NCI-H1417 treated with DMSO at 0.1 percent for 48 hours (cell line): ENCODE data around the gene BAHCC1.
A peak's percentile ranks its signal among the peaks of the same experiment; 100 is the strongest.

Experiments used
- DNase-seq: peaks from one replicate; lab custom pipeline; 2025; lab: John Stamatoyannopoulos, UW

Gene BAHCC1

DNA sequence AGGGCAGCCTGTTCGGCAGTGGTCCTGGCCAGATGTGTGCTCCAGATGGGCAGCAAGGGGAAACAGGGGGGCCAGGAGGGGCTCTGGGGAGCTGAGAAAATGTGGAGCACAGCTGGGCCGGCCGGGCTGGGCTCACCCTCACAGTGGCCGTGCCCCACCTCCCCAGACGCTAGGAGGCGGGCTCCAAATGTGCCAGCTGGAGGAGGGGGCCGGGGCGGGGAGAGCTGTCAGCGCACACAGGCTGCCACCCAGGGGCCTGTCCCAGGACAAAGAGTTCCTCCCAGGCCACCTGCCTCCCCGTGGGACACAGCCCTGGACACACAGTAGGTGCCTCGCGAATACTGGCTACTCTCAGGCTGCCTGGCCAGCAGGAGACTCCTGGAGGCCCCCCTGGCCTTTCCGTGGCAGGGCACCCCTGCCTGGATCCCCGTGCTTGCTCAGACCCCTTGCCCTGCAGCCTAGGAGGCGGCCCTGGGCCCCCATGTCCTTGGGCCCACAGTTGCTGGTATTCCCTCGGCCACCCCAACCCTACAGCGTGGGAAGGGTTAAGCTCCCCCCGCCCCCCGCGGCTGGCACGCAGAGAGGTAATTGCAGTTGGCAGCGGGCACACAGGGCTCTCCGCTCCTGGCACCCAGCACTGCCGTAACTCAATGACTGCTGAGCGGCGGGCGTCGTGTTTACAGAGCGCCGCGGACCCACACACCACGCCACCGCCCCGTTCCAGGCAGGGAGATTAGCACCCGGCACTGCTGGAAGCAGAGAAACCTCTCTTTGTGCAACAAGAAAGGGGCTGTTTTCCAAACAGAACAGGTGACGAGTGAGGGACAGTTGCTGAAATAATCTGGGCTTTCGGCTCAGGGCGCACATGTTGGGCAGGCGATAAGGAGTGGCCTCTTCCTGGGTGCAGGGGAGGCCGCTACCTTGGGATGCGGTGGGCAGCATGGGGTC is 32.2 kb downstream of the BAHCC1 start:
- peak; percentile 27 for DNase-seq

DNA sequence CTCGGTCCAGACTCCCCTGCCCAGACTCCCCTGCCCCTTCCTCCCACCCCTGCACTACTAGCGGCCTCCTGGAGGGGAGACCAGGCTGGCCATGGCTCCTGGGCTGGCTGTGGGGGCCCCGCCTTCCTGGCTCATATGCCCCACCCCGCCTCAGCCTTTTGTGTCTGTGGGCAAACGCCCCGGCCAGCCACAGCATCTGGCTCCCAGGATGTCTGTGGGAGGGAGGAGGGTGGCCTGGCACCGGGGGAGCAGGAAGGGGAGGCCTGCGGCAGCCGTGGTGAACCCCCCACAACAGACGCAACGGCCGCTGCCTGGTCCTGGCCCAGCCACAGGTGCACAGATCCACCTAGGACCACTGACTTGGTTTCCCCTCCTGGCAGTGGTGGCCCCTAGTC is 32.9 kb downstream of the BAHCC1 start:
- no peak for DNase-seq

DNA sequence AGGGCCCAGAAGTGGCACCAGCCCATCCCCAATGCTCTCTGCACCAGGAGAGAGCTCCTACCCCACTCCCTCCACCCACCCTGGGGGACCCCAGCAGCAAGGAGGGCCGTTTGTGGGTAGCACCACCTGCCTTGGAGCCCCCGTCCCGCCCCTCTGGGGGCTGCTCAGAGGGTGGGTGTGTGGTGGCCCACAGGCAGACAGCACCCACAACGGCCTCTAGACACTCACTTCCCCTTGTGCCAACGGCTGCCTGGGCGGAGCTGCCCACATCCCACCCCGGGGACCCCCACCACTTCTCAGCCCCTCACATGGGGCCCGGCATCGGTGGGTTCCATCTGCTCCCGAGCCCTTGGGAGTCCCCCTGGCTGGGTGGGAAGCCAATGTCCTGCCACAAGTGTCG is 33.3 kb downstream of the BAHCC1 start:
- DNase-seq: no peak

DNA sequence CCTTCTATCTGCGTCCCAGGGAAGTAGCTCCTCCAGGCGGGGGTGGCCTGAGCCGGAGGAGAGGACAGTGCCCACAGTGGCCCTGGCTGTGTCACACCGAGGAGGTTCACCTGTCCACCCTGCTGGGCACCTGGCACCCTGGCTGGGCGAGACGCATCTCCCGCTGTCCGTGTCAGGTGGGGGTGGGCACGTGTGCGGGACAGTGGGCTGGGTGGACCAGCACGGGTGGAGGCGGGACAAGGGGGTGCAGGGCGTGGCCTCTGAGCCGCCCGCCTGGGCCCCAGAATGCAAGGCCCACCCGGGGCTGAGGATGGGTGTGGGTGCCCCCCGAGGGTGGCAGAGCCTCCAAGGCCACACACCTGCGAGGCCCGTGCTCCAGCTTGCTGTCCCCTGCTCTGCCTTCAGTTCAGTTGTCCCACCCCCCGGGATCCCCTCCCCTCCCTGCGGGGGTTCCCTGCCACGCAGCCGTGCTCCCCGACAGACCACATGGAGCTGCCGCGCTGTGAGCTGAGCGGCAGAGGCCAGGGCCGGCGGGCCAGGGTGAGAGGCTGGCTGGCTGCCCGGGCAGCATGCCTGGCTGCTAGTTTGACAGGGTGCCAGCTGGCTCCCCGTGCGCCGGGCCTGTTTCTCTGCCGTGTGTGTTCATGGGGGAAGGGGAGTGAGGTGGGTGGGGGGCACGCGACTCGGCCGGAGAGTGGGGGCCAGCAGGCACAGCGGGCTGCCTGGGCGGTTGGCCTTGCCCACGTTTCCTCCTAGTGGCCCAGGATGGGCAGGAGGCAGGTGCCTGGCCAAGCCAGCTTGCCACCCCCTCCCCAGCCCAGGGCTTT is 33.9 kb downstream of the BAHCC1 start:
- no peak for DNase-seq

DNA sequence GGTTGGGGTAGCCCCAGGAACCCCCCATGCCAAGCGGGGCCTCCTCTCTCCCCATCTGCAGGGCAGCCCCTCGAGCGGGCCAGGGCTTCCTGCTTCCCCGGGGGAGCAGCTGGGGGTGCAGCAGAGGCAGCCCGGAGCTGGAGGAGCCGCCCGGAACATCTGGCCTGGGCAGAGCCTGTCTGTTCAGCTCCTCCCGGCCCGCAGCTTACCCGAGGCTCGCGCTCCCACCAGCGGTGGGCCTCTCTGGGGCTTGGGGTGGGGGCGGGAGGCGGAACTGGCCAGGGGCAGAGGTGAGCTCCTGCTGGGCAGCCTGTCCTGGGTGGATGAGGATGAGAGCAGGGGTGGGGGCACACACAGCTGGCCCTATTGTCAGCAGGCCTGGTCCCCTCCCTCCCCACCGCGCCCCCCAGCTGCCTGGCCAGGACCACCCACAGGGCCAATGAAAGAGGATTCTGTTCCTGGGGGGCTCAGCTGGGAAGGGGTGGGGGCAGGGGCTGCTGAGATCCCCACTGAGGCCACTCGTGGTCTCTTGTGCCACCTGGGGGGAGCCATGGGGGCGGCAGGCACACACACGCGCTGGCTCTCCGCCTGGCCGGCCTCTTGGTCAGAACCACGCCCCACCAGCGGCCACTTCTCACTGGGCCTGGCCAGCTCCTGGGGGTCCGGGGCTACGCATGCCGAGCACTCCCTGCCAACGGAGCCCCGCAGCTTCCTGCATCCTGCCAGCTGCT is 34.7 kb downstream of the BAHCC1 start:
- DNase-seq: no peak

DNA sequence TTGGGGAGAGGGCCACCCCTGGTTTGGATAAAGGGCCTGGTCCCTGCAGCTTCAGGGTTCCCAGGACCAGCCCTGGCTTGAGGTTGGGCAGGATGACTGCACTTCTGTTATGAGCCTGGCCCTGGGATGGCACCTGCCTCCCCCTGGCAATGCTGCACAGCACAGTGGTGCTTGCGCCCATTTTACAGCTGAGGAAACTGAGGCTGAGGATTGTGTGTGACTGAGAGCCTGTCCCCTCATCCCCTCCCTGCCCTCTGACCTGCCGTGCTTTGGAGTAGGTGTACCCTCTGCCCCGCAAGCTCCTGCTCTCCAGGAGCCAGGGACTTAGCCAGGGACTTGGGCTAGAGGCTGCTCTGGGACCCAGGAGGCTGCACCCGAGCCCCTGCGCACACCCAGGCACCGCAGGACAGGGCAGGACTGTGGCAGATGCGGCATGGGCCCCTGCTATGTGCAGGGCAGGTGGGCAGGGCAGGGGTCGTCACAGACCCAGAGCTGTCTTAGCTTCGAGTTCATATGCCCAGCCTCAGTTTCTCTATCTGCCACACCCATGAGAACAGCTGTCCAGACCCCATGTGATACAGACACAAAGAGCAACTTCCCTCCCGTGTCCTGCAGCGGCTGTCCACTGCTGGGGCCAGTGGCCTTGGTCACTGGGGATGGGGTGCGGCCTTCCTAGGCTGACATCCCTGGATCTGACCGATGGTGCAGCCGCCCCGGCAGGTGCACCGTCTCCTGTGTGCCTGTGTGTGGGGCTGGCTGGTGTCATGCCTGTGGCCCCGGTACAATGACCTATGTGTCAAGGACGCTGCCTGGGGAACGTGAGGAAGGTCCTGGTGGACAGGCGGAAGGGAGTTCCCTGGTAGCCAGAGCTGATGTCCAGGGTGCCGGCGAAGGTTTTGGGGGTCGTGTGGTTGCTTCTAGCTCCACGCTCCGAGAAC is 36.6 kb downstream of the BAHCC1 start:
- no peak for DNase-seq

DNA sequence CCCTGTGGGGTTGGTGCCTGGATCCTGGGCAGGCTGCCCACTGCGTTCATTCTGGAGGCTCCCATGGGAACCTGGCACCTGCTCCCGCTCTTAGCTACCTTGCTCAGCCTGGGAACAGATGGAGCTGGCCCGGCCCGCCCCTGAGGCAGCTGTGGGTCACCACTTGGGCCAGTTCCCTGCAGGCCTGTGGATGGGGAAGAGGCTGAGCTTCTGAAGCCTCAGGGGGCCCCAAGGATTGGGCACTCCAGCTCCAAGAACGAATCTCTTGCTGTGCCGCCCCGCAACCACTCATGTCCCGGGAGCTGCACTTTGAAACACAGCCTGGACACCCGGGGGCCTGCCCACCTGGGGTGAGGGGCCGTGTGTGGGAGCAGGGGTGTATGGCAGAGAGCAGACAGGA is 37.7 kb downstream of the BAHCC1 start:
- no peak for DNase-seq

DNA sequence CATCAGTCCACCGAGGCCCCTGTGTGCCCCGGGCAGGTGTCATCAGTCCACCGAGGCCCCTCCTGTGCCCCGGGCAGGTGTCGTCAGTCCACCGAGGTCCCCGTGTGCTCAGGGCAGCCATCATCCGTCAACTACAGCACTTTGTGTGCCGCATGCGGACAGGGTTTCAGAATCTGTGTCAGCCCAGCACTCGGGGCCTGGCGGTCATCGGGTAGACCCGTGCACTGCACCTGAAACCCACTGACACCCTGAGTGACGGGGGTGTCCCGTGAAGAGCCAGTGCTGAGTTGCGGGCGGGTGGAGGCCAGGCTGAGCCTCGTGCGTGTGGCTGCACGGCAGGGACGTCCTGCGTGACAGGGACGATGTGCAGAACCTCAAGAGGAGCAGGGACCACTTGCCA is 38.4 kb downstream of the BAHCC1 start:
- DNase-seq: no peak

DNA sequence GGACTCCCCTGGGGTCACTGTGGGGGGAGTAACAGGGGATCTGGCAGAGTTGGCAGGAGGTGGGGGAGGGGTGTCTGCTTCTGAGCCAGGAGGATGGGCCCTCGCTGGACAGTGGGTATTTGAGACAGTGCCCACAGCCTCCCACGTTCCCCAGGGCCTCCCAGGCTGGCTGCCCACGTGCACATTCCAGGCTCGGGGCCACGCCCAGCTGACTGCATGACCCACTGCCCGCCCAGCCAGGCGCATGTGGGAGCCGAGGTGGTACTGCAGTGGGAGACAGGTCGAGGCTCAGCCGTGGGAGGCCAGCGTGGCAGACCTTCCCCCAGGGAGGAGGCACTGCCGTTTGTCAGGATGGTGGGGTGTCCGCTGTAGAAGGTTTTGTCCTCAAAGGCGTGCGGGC is 38.8 kb downstream of the BAHCC1 start:
- DNase-seq: no peak

DNA sequence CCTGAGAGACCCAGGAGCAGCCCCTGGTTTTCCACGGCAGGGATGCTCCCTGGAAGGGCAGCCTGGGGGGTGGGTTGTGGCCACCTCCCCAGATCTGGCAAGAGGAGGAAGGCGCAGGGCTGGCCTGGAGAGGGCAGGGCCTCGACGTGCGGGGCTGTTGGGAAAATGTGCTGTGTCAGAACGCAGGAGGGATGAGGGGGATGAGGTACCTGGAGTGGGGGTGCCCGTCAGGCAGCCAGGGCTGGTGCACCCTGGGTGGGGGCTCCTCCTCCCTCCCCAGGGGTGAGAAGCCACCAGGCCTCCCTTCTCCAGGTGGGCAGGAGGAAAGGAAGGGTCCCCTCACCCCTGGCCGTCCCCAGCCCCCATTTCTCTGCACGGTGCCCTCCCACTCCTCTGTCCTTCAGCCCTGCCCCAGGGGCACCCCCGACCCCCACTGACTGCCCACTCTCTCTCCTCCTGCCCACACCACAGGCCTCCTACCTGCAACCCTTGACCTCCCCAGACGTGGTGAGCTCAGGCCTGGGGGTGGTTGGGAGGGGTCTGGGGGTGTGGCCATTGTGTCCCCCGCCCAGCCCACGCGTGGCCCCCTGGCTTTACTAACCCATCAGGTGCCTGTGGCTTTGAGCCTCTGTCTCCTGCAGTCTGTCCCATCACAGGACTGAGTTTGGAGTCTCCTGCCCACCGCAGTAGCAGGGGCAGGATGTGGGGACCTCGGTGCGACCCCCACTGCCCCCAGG is 39.6 kb downstream of the BAHCC1 start:
- no peak for DNase-seq

DNA sequence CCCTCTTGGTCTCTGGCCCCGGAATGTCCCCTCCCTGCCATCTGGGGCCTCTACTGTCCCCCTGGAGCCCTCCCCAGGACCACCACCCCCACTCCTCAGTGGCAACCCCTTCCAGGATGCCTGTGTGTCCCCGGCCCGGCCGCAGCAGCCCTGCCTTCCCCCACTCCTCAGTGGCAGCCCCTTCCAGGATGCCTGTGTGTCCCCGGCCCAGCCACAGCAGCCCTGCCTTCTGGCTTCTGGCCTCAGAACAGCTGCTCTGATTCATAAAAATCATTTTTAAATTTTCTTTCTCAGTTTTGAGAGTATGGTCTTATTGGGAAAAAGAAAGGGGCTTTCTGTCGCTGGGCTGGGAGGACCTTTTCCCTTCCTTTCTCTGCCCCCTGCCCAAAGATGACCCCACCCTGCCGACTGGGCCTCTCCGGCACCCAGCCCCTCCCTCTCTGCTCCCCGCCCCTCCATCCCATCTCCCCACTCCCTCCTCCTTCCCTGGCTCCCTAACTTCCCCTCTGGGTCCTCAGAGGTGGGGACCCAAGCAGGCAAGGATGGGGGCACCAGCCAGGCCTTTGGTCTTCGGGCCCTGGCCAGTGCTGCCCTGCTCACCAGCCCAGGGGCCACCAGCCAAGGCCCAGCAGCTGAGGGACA is 40.5 kb downstream of the BAHCC1 start:
- no peak for DNase-seq

DNA sequence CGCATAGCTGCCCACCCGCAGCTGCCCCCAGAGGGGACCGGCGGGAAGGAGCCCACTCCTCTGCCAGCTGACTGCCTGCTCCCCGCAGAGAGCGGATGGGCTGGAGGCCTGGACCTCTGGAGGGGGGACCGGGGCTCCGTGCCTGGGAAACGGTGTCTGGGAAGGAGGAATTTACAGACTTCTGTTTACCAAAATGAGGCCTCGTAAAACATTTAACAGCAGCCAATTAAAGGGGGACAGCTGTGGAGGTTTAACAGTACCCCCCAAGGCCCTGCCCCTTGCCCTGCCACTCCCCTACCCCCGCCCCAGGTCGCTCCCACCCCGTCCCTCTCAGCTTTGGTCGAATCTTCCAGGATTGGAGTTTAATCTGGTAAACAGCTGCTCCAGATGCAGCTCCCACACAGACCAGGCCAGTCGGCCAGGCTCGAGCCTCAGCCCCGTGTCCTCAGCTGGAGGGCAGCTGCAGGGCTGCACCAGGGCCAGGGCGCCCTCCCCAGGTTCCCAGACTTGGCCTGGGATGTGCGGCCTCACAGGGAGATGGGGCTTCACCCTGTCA is 41.1 kb downstream of the BAHCC1 start:
- no peak for DNase-seq

DNA sequence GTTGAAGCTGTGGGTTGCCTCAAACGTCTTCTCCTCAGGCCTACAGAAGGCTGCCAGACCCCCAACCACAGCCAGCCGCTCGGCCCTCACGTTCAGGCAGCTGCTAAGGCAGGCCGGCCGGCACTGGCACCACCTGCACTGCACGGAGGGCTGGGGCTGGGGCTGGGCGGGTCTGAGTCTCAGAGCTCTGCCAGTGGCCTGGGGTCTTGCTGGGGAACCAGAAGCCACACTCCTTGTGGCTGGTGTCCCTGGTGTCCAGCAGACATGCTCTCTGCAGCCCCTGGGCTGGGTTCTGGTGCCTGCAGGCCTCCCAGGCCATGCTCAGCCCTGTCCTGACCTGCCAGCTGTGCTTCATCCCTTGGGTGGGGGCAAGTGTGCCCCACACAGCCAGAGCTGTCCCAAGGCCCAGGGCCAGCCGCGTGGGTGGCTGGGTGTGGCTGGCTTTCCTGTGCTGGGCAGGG is 42.0 kb downstream of the BAHCC1 start:
- DNase-seq: no peak

DNA sequence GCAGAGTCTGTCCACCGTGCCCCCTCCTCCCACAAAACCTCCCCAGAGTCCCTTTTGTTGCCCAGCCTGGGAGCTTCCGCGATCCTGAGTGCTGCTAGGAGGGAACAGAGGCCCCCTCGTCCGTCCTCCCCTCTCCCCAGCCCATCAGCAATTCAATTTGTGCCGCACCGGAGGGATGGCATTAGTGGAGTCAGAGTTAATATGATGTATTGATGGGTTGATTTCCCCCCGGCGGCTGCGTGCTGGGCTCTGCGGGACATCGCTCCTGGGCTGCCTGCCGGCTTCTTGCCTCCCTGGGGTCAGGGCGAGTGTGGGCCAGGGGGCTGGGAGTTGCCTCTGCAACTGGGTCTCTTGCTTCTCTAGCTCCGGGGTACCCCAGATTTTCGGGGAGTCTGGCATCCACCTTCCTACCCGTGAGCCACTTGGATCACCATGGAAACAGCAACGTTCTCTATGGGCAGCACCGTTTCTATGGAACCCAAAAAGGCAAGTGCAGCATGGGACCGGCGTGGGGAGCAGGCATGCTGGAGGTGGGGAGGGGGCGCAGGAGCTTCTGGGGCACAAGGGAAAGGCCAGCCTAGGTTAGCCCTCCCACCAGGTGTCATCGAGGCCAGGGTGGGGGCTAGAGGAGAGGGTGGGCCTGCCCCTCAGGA is 42.9 kb downstream of the BAHCC1 start:
- DNase-seq: no peak

DNA sequence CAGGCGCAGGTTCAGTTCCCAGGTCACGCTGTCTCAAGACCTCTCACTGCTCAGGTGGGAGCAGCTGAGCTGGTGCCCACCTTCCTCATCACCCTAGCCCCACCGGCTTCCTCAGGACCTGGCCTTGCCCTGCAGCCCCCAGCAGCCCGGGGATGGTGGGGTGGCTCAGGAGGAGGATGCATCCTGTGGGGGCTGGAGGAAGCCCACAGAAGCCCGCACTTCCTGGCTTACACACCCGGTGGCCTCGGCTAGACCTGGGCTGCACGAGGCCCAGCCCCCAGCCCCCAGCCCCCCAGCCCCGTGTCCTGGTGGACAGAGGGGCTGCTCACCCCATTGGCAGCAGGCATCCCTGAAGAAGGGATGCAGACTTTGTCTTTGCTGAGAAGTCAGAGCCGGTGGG is 43.4 kb downstream of the BAHCC1 start:
- no peak for DNase-seq

DNA sequence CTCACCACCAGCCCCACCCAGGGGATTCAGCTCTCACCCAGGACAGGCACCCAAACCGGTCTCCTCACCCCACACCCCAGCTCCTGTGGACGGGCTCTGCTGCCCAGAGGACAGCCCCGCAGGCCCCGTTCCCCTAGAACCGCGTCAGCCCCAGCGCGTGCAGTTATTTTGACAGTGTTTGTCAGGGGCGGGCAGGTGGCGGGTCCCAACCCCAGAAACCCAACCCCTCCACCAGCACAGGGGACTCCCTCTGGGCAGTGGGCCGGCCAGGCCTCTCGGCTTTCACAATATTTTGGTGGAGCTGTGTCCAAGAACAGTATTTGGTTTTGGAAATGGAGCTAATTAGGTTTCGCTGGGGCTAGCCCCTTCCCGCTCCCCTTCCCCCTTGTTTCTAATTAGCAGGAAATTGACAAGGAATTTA is 44.8 kb downstream of the BAHCC1 start:
- DNase-seq: no peak

DNA sequence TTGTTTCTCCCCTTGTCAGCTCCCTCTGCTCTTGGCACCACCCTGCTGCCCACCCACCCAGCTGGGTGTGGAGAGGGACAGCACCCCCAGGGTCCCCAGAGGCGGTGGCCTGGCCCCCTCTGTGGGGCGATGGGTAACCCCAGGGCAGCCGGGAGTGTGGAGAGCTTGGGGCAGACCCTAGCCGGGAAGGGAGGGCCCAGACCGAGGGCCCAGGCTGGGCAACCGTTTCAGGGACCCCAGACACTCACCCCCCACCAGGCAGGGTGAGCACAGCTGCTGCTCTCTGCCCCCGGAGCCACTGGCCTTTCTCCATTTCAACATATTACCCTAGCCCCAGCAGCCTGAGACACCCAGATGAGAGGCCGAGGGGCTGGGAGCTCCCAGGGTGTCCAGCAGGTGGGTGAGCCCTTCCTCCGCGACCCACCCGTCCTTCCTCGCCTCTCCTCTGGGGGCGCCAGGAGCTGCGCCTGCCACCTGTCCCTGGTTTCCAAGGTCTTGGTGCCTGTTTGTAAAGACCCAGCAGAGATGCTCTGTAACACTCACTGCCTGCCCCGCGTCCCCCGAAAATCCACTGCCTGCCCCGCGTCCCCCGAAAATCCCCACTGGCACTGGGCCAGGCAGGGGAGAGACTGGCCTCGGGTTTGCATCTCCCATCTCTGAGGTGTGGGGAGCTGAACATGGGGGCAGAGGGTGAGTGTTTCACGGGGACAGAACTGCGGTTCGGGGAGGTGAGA is 45.4 kb downstream of the BAHCC1 start:
- no peak for DNase-seq

DNA sequence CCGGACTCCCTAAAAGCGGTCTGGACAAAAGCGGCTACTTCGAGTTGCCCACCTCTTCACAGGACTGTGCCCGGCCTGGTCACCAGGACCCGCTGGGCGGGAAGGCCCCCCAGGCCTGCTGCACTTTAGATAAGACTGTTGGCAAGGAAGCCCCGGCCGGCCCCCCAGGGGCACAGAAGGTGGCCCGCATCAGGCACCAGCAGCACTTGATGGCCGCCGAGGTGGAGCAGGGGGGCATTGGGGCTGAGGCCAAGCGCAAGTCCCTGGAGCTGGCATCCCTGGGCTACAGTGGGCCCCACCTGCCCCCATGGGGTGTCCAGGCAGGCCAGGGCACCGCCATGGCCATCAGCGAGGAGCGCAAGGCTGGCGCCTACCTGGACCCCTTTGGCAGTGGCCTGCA is 47.5 kb downstream of the BAHCC1 start:
- no peak for DNase-seq
